ENCODE measurements around the gene SPTLC3. TPM values are rescaled to one million over a fixed set of nuclear protein-coding genes. Genes with fewer than 3 reads are reported as not detected.

Gene SPTLC3
- total RNA-seq, 4 donors from 2014 or later, result 5.5 to 9.7 (median 8.4) TPM

- no peak for TF ChIP-seq CTCF (IDR thresholded peaks at IDR 0.05)
- ATAC-seq (ENCODE audit: low FRiP score) (no peak), DNase-seq (ENCODE audit: low spot score) (no peak)
Observed at GRCh38 chr20:13060327-13060726, 51.6 kb downstream of the SPTLC3 start.

GRCh38 chr20:13061381-13061780, 52.6 kb downstream of the SPTLC3 start:
- DNase-seq (ENCODE audit: low spot score) (no peak), ATAC-seq (ENCODE audit: low FRiP score) (no peak)
- no peak for TF ChIP-seq CTCF (IDR thresholded peaks at IDR 0.05)

- TF ChIP-seq CTCF (IDR thresholded peaks at IDR 0.05), result no peak
- ATAC-seq (ENCODE audit: low FRiP score) (no peak), DNase-seq (ENCODE audit: low spot score) (no peak)
Observed at GRCh38 chr20:13062789-13063188, 54.0 kb downstream of the SPTLC3 start.

- no peak for TF ChIP-seq CTCF (IDR thresholded peaks at IDR 0.05)
- DNase-seq (ENCODE audit: low spot score) (no peak), ATAC-seq (ENCODE audit: low FRiP score) (no peak)
Observed at GRCh38 chr20:13068336-13068735, 59.6 kb downstream of the SPTLC3 start.

DNA sequence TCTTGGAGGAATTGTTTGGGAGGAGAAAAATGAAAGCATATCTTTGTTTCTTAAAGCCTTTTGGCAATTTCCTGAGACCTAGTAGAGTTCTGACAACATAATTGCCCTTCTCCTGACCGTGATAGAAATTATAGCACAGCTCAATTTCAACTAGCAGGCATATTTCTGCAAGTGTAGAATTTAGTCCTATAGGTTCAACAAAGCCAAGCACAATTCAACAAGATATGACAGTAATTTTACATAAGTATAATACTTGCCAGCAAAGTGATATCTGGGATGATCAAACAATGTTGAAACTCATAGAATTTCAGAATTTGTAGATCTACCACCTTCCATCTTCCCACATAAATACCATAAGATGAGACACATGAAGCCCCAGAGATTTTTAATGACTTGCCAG, 73.1 kb downstream of the SPTLC3 start:
- DNase-seq (ENCODE audit: low spot score), result no peak
- no peak for ATAC-seq (ENCODE audit: low FRiP score)
- no peak for TF ChIP-seq CTCF (IDR thresholded peaks at IDR 0.05)

DNA sequence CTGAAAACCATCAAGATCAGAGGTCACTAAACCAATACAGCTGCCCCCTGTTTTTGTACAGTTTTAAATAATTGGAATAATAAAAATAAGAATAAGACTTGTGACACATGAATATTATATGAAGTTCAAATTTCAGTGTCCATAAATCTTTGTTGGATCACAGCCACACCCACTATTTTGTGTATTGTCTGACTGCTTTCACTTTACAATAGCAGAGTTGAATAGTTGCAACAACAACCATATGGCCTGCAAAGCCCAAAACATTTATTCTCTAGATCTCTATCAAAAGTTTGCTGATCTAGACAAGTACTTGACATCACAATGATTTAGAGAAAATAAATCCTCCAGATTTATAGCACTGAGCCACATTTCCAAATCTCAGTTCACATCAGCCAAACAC, 73.6 kb downstream of the SPTLC3 start:
- no peak for ATAC-seq (ENCODE audit: low FRiP score)
- no peak for TF ChIP-seq CTCF (IDR thresholded peaks at IDR 0.05)
- no peak for DNase-seq (ENCODE audit: low spot score)

- ATAC-seq (ENCODE audit: low FRiP score) (no peak), DNase-seq (ENCODE audit: low spot score) (no peak)
- TF ChIP-seq CTCF (IDR thresholded peaks at IDR 0.05), result no peak
Observed at GRCh38 chr20:13085275-13085674, 76.5 kb downstream of the SPTLC3 start.

All from omental fat pad (tissue), 4 donors.